ENCODE data around the gene OR2M4. TPM values are rescaled to one million over a fixed set of nuclear protein-coding genes. Genes with fewer than 3 reads are reported as not detected.
"Not testable (repeated sequence)": the region's sequence is repeated elsewhere in the genome, so short reads cannot be mapped to it uniquely, and the experiment has no call there.

OR2M4 gene
- total RNA-seq, 2 donors from 2014 or later = not detected

GRCh38 chr1:248268178-248268577, 37.0 kb downstream of the OR2M4 start:
- no peaks in the 10 kb centered on the region for H3K4me1 ChIP-seq
- H3K9me3 ChIP-seq = no peaks in the 10 kb centered on the region
- H3K27me3 ChIP-seq = no peaks in the 10 kb centered on the region
- TF ChIP-seq CTCF (IDR thresholded peaks at IDR 0.05) = no peak
- no peak overlapping the region for H3K4me3 ChIP-seq
- H3K36me3 ChIP-seq = no peaks in the 10 kb centered on the region
- intact Hi-C loops (cut with DNase I) = no loop called here
- DNase-seq = no peak
- no peak overlapping the region for H3K9ac ChIP-seq (ENCODE audit: low read depth in 2 of 2, low read length in 2 of 2)
- H3K27ac ChIP-seq = no peak overlapping the region

- H3K27me3 ChIP-seq; H3K36me3 ChIP-seq; intact Hi-C loops (cut with DNase I); H3K4me1 ChIP-seq; H3K9ac ChIP-seq (ENCODE audit: low read depth in 2 of 2, low read length in 2 of 2); DNase-seq; H3K27ac ChIP-seq; H3K9me3 ChIP-seq; H3K4me3 ChIP-seq: not testable (repeated sequence)
Measured at GRCh38 chr1:248273225-248273624, 42.0 kb downstream of the OR2M4 start.

- Histone ChIP-seq H3K9me3 (no peaks in the 10 kb centered on the region), H3K36me3 (no peaks in the 10 kb centered on the region), H3K9ac (ENCODE audit: low read depth in 2 of 2, low read length in 2 of 2) (no peak within 1 kb of the TSS), H3K4me3 (no peak within 1 kb of the TSS), H3K27ac (no peak within 1 kb of the TSS), H3K4me1 (no peaks in the 10 kb centered on the region), H3K27me3 (no peaks in the 10 kb centered on the region)
- intact Hi-C loops (cut with DNase I) = no loop called here
- no peak for TF ChIP-seq CTCF (IDR thresholded peaks at IDR 0.05)
- no peak for DNase-seq
Measured at GRCh38 chr1:248277876-248278275, 46.7 kb downstream of the OR2M4 start, which contains the start of gene OR2T33. TSS of gene OR2T33 (minus strand) at chr1:248277976. CDS start at chr1:248273814, 4,162 bp downstream.

GRCh38 chr1:248288391-248288790, 57.2 kb downstream of the OR2M4 start:
- H3K9ac ChIP-seq (ENCODE audit: low read depth in 2 of 2, low read length in 2 of 2) = no peak overlapping the region
- H3K27ac ChIP-seq = no peak overlapping the region
- intact Hi-C loops (cut with DNase I) = no loop called here
- H3K4me1 ChIP-seq = no peaks in the 10 kb centered on the region
- no peak for DNase-seq
- H3K36me3 ChIP-seq = no peaks in the 10 kb centered on the region
- no peaks in the 10 kb centered on the region for H3K27me3 ChIP-seq
- no peak overlapping the region for H3K4me3 ChIP-seq
- no peak for TF ChIP-seq CTCF (IDR thresholded peaks at IDR 0.05)
- no peaks in the 10 kb centered on the region for H3K9me3 ChIP-seq

Other genes starting within 250 kb of the OR2M4 start
- not detected for gene OR2L5, start 217.8 kb upstream of the OR2M4 start, total RNA-seq
- gene OR2L2, start 201.3 kb upstream of the OR2M4 start, total RNA-seq = under 1 TPM in 1 of 2 donors, not detected in 1; 0.10 TPM
- not detected for gene OR2L3, start 184.6 kb upstream of the OR2M4 start, total RNA-seq
- gene OR2L13, start 136.2 kb upstream of the OR2M4 start, total RNA-seq = not detected
- not detected for gene OR2M5, start 86.3 kb upstream of the OR2M4 start, total RNA-seq
- gene OR2M2, start 56.6 kb upstream of the OR2M4 start, total RNA-seq = not detected
- gene OR2M3, start 34.2 kb upstream of the OR2M4 start, total RNA-seq = not detected
- not detected for gene OR2T33, start 46.6 kb downstream of the OR2M4 start, total RNA-seq
- gene OR2T12, start 72.0 kb downstream of the OR2M4 start, total RNA-seq = not detected
- not detected for gene OR2M7, start 93.2 kb downstream of the OR2M4 start, total RNA-seq
- gene OR14C36, start 117.4 kb downstream of the OR2M4 start, total RNA-seq = not detected
- not detected for gene OR2T4, start 130.2 kb downstream of the OR2M4 start, total RNA-seq
- not detected for gene OR2T6, start 144.3 kb downstream of the OR2M4 start, total RNA-seq
- gene OR2T1, start 171.6 kb downstream of the OR2M4 start, total RNA-seq = not detected
- gene OR2T2, start 214.2 kb downstream of the OR2M4 start, total RNA-seq = not detected
- not detected for gene OR2T3, start 241.9 kb downstream of the OR2M4 start, total RNA-seq